Skeletal muscle cell (primary cell): ENCODE measurements around the gene FPGS.

ENCODE experiments used
- DNase-seq: peaks from one replicate; pipeline ENCODE4 v3.0.0-alpha.2; 2010; ENCODE audit warnings: low read depth
- H3K4me3 ChIP-seq: 2 replicates; pipeline ENCODE4 v1.5.1; 2011; ENCODE audit warnings: low read depth, mild to moderate bottlenecking, control low read depth, low read length, moderate library complexity

The FPGS gene

DNA sequence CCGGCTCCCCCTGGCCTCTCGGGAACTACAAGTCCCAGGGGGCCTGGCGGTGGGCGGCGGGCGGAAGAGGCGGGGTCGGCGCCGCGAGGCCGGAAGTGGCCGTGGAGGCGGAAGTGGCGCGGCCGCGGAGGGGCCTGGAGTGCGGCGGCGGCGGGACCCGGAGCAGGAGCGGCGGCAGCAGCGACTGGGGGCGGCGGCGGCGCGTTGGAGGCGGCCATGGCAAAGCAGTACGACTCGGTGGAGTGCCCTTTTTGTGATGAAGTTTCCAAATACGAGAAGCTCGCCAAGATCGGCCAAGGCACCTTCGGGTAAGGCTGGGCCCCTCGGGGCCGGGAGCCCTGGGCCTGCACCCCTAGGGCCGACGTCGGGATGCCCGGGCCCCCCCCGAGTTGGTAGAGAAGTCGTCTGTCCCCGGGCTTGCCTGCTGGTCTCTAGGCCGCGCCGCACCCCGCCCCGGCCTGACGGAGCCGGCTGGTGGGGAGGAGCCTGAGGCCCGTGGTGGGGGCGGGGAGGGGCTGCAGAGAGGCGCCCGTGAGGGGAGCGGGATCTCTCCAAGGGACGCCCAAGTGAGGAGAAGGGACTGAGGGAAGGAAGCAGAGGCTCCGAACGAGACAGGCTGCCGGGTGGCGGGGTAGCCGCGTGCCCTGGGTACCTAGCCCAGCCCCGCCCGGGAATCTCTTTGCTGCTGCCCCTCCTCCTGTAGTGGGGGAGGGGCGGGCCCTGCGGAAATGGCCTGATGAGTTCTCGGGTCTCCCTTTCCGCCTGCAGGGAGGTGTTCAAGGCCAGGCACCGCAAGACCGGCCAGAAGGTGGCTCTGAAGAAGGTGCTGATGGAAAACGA is 16.5 kb upstream of the FPGS start, which contains the start of gene CDK9:
TSS of gene CDK9 (plus strand) at position 102 of the 840 bp plus-strand sequence. CDS start at position 217, 115 bp downstream.
- peak; percentile 57 for DNase-seq
- H3K4me3 ChIP-seq: peak within 1 kb of the TSS; percentile 84

DNA sequence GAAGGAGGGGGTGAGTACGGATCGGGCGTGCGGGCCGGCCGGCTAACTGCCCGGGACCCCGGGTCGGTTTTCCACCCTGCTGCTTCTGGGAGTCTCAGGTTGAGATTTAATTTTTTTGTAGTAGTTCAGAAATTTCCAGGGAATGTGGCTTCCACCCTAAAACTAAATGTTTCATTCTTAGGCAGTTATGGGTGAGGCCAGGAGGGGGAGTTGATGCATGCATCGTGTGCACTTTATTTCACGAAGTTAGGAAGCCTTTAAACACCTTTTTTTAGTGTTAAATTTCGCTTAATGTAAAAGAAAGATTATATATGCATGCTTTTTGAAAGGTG is 15.9 kb upstream of the FPGS start:
- H3K4me3 ChIP-seq: peak overlapping the region; percentile 84
- DNase-seq: no peak

- no peak overlapping the region for H3K4me3 ChIP-seq
- DNase-seq: no peak
Observed at GRCh38 chr9:127788337-127789011, 14.2 kb upstream of the FPGS start.

- no peak for DNase-seq
- H3K4me3 ChIP-seq: no peak overlapping the region
Observed at GRCh38 chr9:127789179-127789578, 13.5 kb upstream of the FPGS start.

DNA sequence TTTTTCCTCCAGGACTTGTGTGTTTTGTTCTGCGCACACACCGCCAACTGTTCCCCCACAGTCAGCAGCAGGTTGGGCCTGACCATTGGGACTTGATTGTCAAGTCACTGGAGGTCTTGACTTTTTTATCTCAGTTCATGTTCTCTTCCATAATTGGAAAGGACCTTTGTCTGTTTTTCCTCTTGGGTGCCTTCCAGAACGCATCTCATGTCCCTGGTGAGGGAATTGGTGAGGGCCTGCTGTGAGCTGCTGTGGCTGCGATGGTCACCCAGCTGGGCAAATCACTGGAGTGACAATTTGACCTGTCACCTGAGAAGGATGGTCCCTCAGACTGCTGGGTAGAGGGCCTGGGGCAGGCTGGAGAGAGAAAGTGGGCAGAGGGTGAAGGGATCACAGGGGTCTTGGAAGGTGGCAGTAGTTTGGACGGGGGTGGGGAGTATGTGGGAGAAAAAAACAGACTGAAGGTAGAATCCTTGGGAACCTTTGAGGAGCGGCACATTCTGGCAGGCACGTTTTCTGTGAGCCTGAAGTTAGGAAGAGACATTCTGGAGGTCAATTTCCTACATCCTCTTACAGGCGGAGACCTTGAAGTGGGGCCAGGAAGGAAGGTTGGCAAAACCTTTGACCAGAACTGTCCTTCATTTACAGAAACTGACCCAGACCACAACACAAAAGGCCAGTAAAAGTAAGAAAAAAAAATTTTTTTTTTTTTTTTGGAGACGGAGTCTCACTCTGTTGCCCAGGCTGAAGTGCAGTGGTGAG is 12.4 kb upstream of the FPGS start:
- H3K4me3 ChIP-seq: no peak overlapping the region
- no peak for DNase-seq

- no peak overlapping the region for H3K4me3 ChIP-seq
- DNase-seq: no peak
Observed at GRCh38 chr9:127791085-127791484, 11.6 kb upstream of the FPGS start.

- no peak for DNase-seq
- H3K4me3 ChIP-seq: no peak overlapping the region
Observed at GRCh38 chr9:127792417-127793031, 10.2 kb upstream of the FPGS start.

- H3K4me3 ChIP-seq: no peak overlapping the region
- no peak for DNase-seq
Observed at GRCh38 chr9:127793093-127793708, 9.5 kb upstream of the FPGS start.

GRCh38 chr9:127794001-127794791 is 8.5 kb upstream of the FPGS start:
- H3K4me3 ChIP-seq: no peak overlapping the region
- no peak for DNase-seq

DNA sequence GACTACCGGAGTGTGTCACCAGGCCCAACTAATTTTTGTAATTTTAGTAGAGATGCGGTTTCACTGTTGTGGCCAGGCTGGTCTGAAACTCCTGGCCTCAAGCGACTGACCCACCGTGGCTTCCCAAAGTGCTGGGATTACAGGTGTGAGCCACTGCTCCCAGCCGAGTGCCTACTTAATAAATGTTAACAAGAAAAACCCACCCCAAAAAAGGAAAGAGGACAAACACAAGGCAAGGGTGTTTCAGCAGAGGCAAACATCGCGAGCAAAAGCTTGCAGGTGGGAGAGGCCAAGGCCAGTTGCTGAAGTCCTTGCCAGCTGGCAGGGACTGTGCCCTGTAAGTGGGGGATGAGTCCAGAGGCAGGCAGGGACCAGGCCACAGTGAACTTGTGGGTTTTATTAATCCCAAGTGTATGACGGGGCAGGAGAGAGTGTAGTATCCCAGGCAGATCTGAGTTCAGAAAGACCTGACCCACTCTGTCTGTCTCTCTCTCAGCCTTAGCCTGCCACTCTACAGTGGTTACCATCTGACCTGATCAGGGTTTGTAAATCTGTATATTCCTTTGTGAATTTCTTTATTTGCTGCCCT is 6.4 kb upstream of the FPGS start:
- H3K4me3 ChIP-seq: no peak overlapping the region
- DNase-seq: no peak

DNA sequence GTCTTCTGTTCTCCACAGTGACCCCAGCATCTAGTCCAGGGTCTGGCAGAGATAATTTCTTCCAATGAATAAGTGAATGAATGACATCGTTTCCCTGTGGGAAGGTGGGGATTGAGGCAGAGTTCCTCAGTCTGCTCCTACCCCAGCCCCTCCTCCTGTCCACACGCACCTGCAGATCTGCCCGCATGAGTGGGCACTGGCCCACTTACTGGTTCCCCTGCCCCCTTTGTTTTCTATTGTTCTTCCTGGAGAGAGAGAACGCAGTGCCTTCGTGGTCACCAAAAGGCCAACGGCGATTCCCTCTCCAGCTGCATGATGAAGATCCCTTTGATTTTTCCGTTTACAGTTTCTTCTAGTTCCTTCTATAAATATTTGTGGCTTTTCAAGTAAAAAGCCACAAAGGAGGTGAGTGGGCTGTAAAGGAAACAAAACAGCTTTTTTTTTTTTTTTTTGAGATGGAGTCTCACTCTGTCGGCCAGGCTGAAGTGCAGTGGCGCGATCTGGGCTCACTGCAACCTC is 5.8 kb upstream of the FPGS start:
- DNase-seq: no peak
- no peak overlapping the region for H3K4me3 ChIP-seq

DNA sequence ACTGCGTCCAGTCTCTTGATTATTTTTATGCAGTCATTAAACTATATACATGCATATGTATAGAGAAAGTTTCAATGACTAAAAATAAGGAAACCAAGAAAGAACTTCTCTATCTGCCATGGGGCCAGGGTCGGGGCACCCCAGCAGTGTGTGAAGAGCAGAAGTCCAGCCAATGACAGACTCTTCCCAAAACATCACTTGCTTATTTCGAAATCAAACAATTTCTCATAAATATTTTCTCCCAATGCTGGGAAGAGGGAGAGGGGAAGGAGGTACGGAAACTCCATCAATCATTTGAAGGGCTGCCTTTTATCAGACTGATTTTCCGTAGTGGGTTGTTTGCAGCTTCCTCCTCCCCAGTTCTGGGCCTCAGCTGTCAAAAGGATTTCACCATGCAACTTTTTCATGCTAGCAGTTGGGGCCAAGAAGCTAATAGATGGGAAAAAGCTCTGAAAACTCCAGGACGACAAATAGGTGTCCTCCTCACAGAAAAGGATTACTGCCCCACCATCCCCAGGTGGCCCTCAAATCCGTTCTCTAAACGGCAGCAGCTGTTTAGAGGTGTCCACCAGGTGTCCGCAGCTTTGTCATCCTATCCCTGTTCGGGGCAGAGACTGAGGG is 617 bp upstream of the FPGS start:
- peak overlapping the region; percentile 89 for H3K4me3 ChIP-seq
- no peak for DNase-seq

DNA sequence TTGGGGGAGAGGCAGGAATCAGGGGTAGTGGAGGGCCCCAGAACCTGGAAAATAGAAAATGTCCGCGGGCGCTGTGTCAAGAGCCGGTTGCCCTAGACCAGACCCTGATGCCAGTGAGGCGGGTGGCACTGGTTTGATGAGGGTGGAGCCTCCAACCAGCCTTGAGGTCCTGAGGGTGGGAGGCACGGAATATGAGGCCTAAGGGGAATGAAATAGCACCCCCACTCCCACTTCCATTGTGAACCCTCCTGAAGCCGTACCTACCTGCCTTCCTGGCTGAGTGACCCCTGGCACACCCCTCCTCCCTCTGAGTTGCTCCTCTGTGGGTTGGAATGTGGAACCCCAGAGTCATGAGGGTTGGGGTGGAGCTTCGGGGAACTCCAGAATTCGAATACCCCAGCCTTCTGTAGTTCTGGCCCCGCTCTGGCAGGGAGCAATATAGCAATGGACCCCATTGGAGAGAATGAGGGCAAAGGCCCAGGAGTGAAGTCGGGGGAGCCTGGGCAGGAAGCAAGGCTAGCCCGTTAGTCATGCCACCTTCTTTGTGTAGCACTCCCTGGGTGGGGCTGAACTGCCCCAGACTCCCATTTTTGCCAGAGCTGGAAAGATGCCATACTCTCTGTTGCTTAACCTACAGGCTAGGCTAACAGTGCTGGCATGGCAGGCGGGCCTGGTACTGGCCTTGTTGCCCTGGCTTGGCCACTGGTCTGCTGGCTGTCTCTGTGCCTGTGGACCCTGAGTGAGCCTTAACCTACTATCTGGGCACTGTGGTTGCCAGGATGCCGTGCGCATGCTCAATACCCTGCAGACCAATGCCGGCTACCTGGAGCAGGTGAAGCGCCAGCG is 1.0 kb downstream of the FPGS start:
- DNase-seq: no peak

GRCh38 chr9:127805620-127806019 is 2.9 kb downstream of the FPGS start:
- H3K4me3 ChIP-seq: no peak overlapping the region
- no peak for DNase-seq

More for the DNA sequence above, 1.0 kb downstream of the FPGS start:
- H3K4me3 ChIP-seq: peak overlapping the region; percentile 89

GRCh38 chr9:127806871-127807270 is 4.2 kb downstream of the FPGS start:
- no peak overlapping the region for H3K4me3 ChIP-seq
- no peak for DNase-seq

- H3K4me3 ChIP-seq: no peak overlapping the region
- no peak for DNase-seq
Observed at GRCh38 chr9:127808347-127809001, 5.8 kb downstream of the FPGS start.
